CD4-positive, alpha-beta T cell (primary cell): ENCODE measurements around the gene CLEC16A. TPM values are rescaled to one million over a fixed set of nuclear protein-coding genes. Genes with fewer than 3 reads are reported as not detected.

Experiments used
- ATAC-seq: fragments of 200-7000 bp; cut with Tn5 transposase; one replicate; pipeline ENCODE4 v1.10.0; 2022; ENCODE audit warnings: mild to moderate bottlenecking; ENCODE audit not compliant: poor library complexity
- CTCF ChIA-PET: fragments of 350-600 bp; sonication (Branson Sonifier 250); formaldehyde crosslinking; loops from one replicate; lab custom pipeline; 2021; ENCODE audit warnings: antibody characterized with exemption, inconsistent platforms; lab: Charles Lee
- POLR2A ChIA-PET: fragments of 350-600 bp; sonication (Branson Sonifier 250); formaldehyde crosslinking; loops from one replicate; lab custom pipeline; 2021; ENCODE audit warnings: antibody characterized with exemption, inconsistent platforms; lab: Charles Lee
- DNase-seq, 14 experiments: peaks; one replicate each; pipeline ENCODE4 v3.0.0-alpha.2; 2013 to 2020; ENCODE audit warnings: mixed read lengths in 2 of 14
- H3K27ac ChIP-seq, 2 donors: one replicate each; pipeline versions ENCODE4 v1.5.1 to v1.7.0; 2013; ENCODE audit warnings: low read length in 2 of 2, low read depth in 1 of 2, mild to moderate bottlenecking in 1 of 2
- H3K27me3 ChIP-seq, 2 experiments: 1 replicate in 1 of 2; 2 replicates in 1 of 2; pipeline versions ENCODE4 v1.6.1 to v1.7.0; 2013; ENCODE audit warnings: low read length in 2 of 2, control low read depth in 1 of 2, mild to moderate bottlenecking in 1 of 2, moderate library complexity in 1 of 2; ENCODE audit not compliant: insufficient read depth in 2 of 2, control insufficient read depth in 1 of 2
- H3K36me3 ChIP-seq: one replicate; pipeline ENCODE4 v1.6.1; 2013; ENCODE audit warnings: low read length, control low read depth; ENCODE audit not compliant: insufficient read depth
- H3K4me1 ChIP-seq: one replicate; pipeline ENCODE4 v1.6.1; 2013; ENCODE audit warnings: low read length, control low read depth; ENCODE audit not compliant: insufficient read depth
- H3K4me3 ChIP-seq: one replicate; pipeline ENCODE4 v1.5.1; 2013; ENCODE audit warnings: mild to moderate bottlenecking, low read length, moderate library complexity
- H3K9me3 ChIP-seq, 2 experiments: 1 replicate in 1 of 2; 2 replicates in 1 of 2; pipeline versions ENCODE4 v1.6.1 to v1.7.0; 2013; ENCODE audit warnings: low read length in 2 of 2, mild to moderate bottlenecking in 2 of 2, control low read depth in 1 of 2, moderate library complexity in 1 of 2; ENCODE audit not compliant: control insufficient read depth in 1 of 2, insufficient read depth in 1 of 2
- H3K27ac Mint-ChIP-seq: one replicate; pipeline ENCODE4 v1.8.0; 2020; ENCODE audit warnings: mixed read lengths
- H3K27me3 Mint-ChIP-seq: one replicate; pipeline ENCODE4 v1.8.0; 2021; ENCODE audit warnings: mixed read lengths
- H3K36me3 Mint-ChIP-seq: one replicate; pipeline ENCODE4 v1.8.0; 2021; ENCODE audit warnings: low read depth, mixed read lengths
- H3K4me1 Mint-ChIP-seq: one replicate; pipeline ENCODE4 v1.8.0; 2021; ENCODE audit warnings: low read depth, mixed read lengths
- H3K4me3 Mint-ChIP-seq: one replicate; pipeline ENCODE4 v1.8.0; 2020; ENCODE audit warnings: mild to moderate bottlenecking, mixed read lengths
- H3K9me3 Mint-ChIP-seq: one replicate; pipeline ENCODE4 v1.8.0; 2020; ENCODE audit warnings: mixed read lengths
- intact Hi-C, 2 experiments: fragments of 100-400 bp; cut with DNase I in 1 of 2; cut with micrococcal nuclease in 1 of 2; formaldehyde crosslinking; loops; one replicate each; pipeline versions ENCODE4 v1.15.1 to v1.9.0; 2023 to 2025; cut with DNase I, micrococcal nuclease
- total RNA-seq, 174 experiments: library from RNA in 2 of 174; stranded (reverse) in 2 of 174; gene quantifications; one replicate each; pipeline ENCODE4 v1.2.3 and lab custom pipeline; 2021 to 2026
- TF ChIP-seq, protein P1 (sequence below): fragments of 200-600 bp; IDR thresholded peaks from one replicate; pipeline ENCODE4 v1.8.0; 2022; ENCODE audit warnings: antibody characterized with exemption, mild to moderate bottlenecking

Gene CLEC16A
- total RNA-seq, 2 experiments from 2014 or later: 21.7 to 22.7 TPM

DNA sequence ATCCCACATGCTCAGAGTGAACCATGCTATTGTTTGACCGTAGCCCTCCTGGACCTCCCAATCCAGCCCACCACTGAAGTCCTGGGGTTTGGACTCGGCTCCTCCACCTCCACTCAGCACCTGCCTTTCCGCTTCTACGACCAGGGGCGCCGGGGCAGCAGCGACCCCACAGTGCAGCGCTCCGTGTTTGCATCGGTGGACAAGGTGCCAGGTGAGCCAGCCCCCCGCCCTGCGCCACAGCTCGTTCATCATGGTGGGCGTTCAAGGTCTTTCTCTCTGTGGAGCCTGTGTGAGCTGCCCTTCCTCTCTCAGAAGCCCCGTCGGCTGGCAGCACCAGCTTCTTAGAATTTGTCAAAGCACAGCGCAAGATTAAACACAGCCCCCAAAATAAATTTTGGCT is 181.6 kb downstream of the CLEC16A start:
- DNase-seq (no peak), ATAC-seq (no peak)
- peaks cover 9% of the 10 kb centered on the region for H3K4me1 ChIP-seq
- H3K4me3 Mint-ChIP-seq: no peak overlapping the region
- intact Hi-C loops: no loop called here
- H3K4me3 ChIP-seq: no peak overlapping the region
- peaks cover 13% of the 10 kb centered on the region for H3K4me1 Mint-ChIP-seq
- no peaks in the 10 kb centered on the region for H3K27me3 ChIP-seq
- H3K27ac Mint-ChIP-seq: no peak overlapping the region
- H3K36me3 ChIP-seq: peaks cover 37% of the 10 kb centered on the region
- H3K9me3 Mint-ChIP-seq: no peaks in the 10 kb centered on the region
- no peaks in the 10 kb centered on the region for H3K27me3 Mint-ChIP-seq
- no peaks in the 10 kb centered on the region for H3K9me3 ChIP-seq
- POLR2A ChIA-PET: interaction anchor here (1.4 kb wide), 1 partner anchor 99 kb away, joined by 3 read pairs; no protein-coding TSS in a partner anchor
- peaks cover 68% of the 10 kb centered on the region for H3K36me3 Mint-ChIP-seq
- TF ChIP-seq, protein P1, sequence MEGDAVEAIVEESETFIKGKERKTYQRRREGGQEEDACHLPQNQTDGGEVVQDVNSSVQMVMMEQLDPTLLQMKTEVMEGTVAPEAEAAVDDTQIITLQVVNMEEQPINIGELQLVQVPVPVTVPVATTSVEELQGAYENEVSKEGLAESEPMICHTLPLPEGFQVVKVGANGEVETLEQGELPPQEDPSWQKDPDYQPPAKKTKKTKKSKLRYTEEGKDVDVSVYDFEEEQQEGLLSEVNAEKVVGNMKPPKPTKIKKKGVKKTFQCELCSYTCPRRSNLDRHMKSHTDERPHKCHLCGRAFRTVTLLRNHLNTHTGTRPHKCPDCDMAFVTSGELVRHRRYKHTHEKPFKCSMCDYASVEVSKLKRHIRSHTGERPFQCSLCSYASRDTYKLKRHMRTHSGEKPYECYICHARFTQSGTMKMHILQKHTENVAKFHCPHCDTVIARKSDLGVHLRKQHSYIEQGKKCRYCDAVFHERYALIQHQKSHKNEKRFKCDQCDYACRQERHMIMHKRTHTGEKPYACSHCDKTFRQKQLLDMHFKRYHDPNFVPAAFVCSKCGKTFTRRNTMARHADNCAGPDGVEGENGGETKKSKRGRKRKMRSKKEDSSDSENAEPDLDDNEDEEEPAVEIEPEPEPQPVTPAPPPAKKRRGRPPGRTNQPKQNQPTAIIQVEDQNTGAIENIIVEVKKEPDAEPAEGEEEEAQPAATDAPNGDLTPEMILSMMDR: no peak
- CTCF ChIA-PET: interaction anchor here (0.9 kb wide), 1 partner anchor 132 kb away, joined by 3 read pairs; no protein-coding TSS in a partner anchor
- no peak overlapping the region for H3K27ac ChIP-seq

DNA sequence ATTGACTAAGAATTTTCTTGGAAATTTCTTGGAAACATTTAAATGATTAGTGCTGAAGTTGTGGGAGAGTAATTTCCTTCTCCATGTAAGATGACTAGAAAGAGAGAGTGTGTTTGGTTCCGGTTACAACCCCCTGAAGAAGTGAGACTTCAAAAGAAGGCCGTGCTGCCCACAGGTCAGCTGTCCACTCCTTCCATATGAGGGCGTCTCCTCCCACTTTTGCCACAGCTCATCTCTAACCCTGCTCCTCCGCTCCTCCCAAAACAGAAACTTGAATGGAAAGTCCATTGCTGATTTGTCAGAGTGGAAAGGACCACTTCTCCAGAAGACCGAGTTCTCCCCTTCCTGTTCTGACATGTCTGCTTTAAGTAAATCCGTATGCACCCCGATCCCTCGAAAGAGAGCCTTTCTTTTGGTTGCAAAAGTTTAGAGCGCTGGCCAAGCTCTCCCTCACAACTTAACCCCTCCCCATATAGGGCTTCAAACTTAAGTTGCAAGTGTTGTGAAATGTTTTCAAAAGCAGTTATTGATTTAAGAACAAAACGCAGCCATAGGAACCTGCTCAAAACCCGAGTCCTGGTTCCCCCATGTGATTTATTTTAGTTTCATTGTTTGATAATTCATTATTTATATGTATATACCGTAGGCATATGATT is 182.2 kb downstream of the CLEC16A start:
- ATAC-seq: no peak
- H3K4me3 ChIP-seq: no peak overlapping the region
- TF ChIP-seq, protein P1: no peak
- Mint-ChIP-seq H3K36me3 (peaks cover 64% of the 10 kb centered on the region), H3K4me3 (no peak overlapping the region), H3K27me3 (no peaks in the 10 kb centered on the region), H3K9me3 (no peaks in the 10 kb centered on the region), H3K4me1 (peaks cover 13% of the 10 kb centered on the region), H3K27ac (no peak overlapping the region)
- H3K27ac ChIP-seq: no peak overlapping the region
- intact Hi-C loops: no loop called here
- no peak for DNase-seq
- POLR2A ChIA-PET: no interaction called here
- H3K36me3 ChIP-seq: peaks cover 32% of the 10 kb centered on the region
- no peaks in the 10 kb centered on the region for H3K9me3 ChIP-seq
- H3K27me3 ChIP-seq: no peaks in the 10 kb centered on the region
- CTCF ChIA-PET: no interaction called here
- H3K4me1 ChIP-seq: peaks cover 9% of the 10 kb centered on the region

DNA sequence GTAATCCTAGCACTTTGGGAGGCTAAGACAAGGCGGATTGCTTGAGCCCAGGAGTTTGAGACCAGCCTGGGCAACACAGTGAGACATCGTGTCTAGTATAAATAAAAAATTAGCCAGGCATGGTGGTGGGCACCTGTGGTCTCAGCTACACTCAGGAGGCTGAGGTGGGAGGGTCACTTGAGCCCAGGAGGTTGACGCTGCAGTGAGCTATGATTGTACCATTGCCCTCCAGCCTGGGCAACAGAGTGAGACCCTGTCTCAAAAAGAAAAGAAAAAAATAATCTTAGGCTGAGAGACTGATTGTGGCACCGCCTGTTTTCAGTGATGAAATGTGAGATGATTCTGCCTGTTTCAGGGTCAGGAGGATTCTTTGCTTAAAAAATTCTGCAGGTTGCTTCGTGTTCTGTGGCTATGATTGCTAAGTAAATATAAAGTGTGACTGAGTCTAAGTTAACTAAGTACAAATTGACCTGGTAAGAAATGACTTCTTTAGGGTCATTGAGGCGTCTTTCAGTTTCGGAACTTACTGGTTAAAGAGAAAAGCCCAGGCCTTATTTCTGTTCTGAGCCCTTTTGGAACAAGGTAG is 183.3 kb downstream of the CLEC16A start:
- no peak overlapping the region for H3K4me3 Mint-ChIP-seq

More for the DNA sequence above, 183.3 kb downstream of the CLEC16A start:
- Histone ChIP-seq H3K4me1 (peaks cover 9% of the 10 kb centered on the region), H3K27me3 (no peaks in the 10 kb centered on the region), H3K4me3 (no peak overlapping the region), H3K27ac (no peak overlapping the region), H3K9me3 (no peaks in the 10 kb centered on the region), H3K36me3 (peaks cover 32% of the 10 kb centered on the region)
- ChIA-PET POLR2A (no interaction called here), CTCF (no interaction called here)
- TF ChIP-seq, protein P1: no peak
- intact Hi-C loops: no loop called here
- ATAC-seq: no peak
- H3K4me1 Mint-ChIP-seq: peaks cover 25% of the 10 kb centered on the region
- DNase-seq: no peak
- peaks cover 59% of the 10 kb centered on the region for H3K36me3 Mint-ChIP-seq
- no peaks in the 10 kb centered on the region for H3K27me3 Mint-ChIP-seq
- no peaks in the 10 kb centered on the region for H3K9me3 Mint-ChIP-seq
- H3K27ac Mint-ChIP-seq: no peak overlapping the region
